ENCODE measurements around the gene EPX. TPM values are rescaled to one million over a fixed set of nuclear protein-coding genes. Genes with fewer than 3 reads are reported as not detected.

EPX gene
- polyA plus RNA-seq, 3 donors: not detected

DNA sequence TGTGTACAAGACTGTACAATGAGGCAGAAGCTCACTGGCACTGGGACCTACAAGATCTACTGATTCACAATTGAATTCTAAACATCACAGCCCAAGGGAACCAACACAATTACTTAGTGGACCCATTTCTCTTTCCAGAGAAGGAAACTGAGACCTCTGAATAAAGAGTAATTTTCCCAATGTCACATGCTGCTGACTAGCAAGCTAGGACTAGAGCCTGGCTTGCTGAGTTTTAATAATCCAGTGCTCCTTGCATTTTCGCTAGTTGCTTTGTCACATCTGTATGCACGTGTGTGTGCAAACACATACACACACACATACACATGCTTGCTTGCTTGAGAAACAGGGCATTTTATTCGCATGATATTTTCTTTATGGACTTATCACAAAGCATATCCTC is 42.0 kb downstream of the EPX start:
- Histone ChIP-seq H3K79me2 (ENCODE audit: insufficient read depth, low read length) (no peaks in the 10 kb centered on the region), H4K20me1 (ENCODE audit: insufficient read depth, low read length) (no peaks in the 10 kb centered on the region), H3K9me3 (replicated peaks in 1 of 2; ENCODE audit: control insufficient read depth in 1 of 2, insufficient read depth in 1 of 2, low read length in 2 of 2) (no peaks in the 10 kb centered on the region), H3K36me3 (replicated peaks in 1 of 2; ENCODE audit: control insufficient read depth in 1 of 2, insufficient read depth in 2 of 2, low read length in 2 of 2) (no peaks in the 10 kb centered on the region), H3K27me3 (ENCODE audit: control insufficient read depth in 2 of 2, insufficient read depth in 2 of 2, low read length in 2 of 2) (peaks cover 9 to 30% of the 10 kb centered on the region in 2 donors), H2AFZ (ENCODE audit: insufficient read depth, low read depth, low read length, poor library complexity, severe bottlenecking) (no peak overlapping the region), H3K4me1 (ENCODE audit: control insufficient read depth in 1 of 2, insufficient read depth in 2 of 2, low read length in 2 of 2) (peaks cover 31 to 41% of the 10 kb centered on the region in 2 donors), H3K9ac (ENCODE audit: insufficient read depth, low read length, poor library complexity, severe bottlenecking) (no peak overlapping the region), H3K27ac (ENCODE audit: low read depth in 1 of 2, low read length in 2 of 2) (no peak overlapping the region), H3K4me3 (replicated peaks in 1 of 3; ENCODE audit: low read depth in 2 of 3, low read length in 3 of 3) (no peak overlapping the region), H3K4me2 (replicated peaks; ENCODE audit: extremely low read depth, low read length, poor library complexity, severe bottlenecking) (no peak overlapping the region)
- no peak overlapping the region for H3K27ac Mint-ChIP-seq
- TF ChIP-seq, protein P1, sequence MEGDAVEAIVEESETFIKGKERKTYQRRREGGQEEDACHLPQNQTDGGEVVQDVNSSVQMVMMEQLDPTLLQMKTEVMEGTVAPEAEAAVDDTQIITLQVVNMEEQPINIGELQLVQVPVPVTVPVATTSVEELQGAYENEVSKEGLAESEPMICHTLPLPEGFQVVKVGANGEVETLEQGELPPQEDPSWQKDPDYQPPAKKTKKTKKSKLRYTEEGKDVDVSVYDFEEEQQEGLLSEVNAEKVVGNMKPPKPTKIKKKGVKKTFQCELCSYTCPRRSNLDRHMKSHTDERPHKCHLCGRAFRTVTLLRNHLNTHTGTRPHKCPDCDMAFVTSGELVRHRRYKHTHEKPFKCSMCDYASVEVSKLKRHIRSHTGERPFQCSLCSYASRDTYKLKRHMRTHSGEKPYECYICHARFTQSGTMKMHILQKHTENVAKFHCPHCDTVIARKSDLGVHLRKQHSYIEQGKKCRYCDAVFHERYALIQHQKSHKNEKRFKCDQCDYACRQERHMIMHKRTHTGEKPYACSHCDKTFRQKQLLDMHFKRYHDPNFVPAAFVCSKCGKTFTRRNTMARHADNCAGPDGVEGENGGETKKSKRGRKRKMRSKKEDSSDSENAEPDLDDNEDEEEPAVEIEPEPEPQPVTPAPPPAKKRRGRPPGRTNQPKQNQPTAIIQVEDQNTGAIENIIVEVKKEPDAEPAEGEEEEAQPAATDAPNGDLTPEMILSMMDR (IDR thresholded peaks at IDR 0.05): no peak
- H3K4me3 Mint-ChIP-seq: no peak overlapping the region
- peaks cover 38% of the 10 kb centered on the region for H3K4me1 Mint-ChIP-seq
- H3K36me3 Mint-ChIP-seq: no peaks in the 10 kb centered on the region
- no peak for DNase-seq
- peaks cover 0 to 1% (median 0%) of the 10 kb centered on the region in 7 donors for H3K9me3 Mint-ChIP-seq
- peaks cover 24 to 34% (median 29%) of the 10 kb centered on the region in 3 donors for H3K27me3 Mint-ChIP-seq (ENCODE audit: low read depth in 3 of 3)
- 76% methylated on average over 2 of the region's 3 CpGs for WGBS (ENCODE audit: insufficient coverage)
- intact Hi-C loops (cut with micrococcal nuclease): no loop called here

- no peak overlapping the region for H2AFZ ChIP-seq (ENCODE audit: insufficient read depth, low read depth, low read length, poor library complexity, severe bottlenecking)
- peaks cover 16 to 41% of the 10 kb centered on the region in 2 donors for H3K27me3 ChIP-seq (ENCODE audit: control insufficient read depth in 2 of 2, insufficient read depth in 2 of 2, low read length in 2 of 2)
- peaks cover 30 to 46% (median 41%) of the 10 kb centered on the region in 3 donors for H3K27me3 Mint-ChIP-seq (ENCODE audit: low read depth in 3 of 3)
Measured at GRCh38 chr17:58235821-58236220, 43.3 kb downstream of the EPX start.

More at GRCh38 chr17:58235821-58236220, 43.3 kb downstream of the EPX start:
- Mint-ChIP-seq H3K9me3 (peaks cover 0 to 4% (median 0%) of the 10 kb centered on the region in 7 donors), H3K36me3 (no peaks in the 10 kb centered on the region), H3K4me1 (peaks cover 38% of the 10 kb centered on the region), H3K27ac (no peak overlapping the region), H3K4me3 (no peak overlapping the region)
- Histone ChIP-seq H3K79me2 (ENCODE audit: insufficient read depth, low read length) (no peaks in the 10 kb centered on the region), H3K9ac (ENCODE audit: insufficient read depth, low read length, poor library complexity, severe bottlenecking) (no peak overlapping the region), H3K9me3 (replicated peaks in 1 of 2; ENCODE audit: control insufficient read depth in 1 of 2, insufficient read depth in 1 of 2, low read length in 2 of 2) (no peaks in the 10 kb centered on the region), H3K36me3 (replicated peaks in 1 of 2; ENCODE audit: control insufficient read depth in 1 of 2, insufficient read depth in 2 of 2, low read length in 2 of 2) (no peaks in the 10 kb centered on the region), H3K4me2 (replicated peaks; ENCODE audit: extremely low read depth, low read length, poor library complexity, severe bottlenecking) (no peak overlapping the region), H3K4me3 (replicated peaks in 1 of 3; ENCODE audit: low read depth in 2 of 3, low read length in 3 of 3) (no peak overlapping the region), H4K20me1 (ENCODE audit: insufficient read depth, low read length) (no peaks in the 10 kb centered on the region), H3K27ac (ENCODE audit: low read depth in 1 of 2, low read length in 2 of 2) (no peak overlapping the region), H3K4me1 (ENCODE audit: control insufficient read depth in 1 of 2, insufficient read depth in 2 of 2, low read length in 2 of 2) (peaks cover 31 to 41% of the 10 kb centered on the region in 2 donors)
- intact Hi-C loops (cut with micrococcal nuclease): no loop called here
- no peak for DNase-seq
- no CpG with 5 or more reads among the region's 1 CpG for WGBS (ENCODE audit: insufficient coverage)
- TF ChIP-seq, protein P1 (IDR thresholded peaks at IDR 0.05): no peak

All from CD14-positive monocyte (primary cell).